Iris pigment epithelial cell (primary cell): Measurements from ENCODE around the gene NTM.

Experiments
- DNase-seq: peaks from one replicate; pipeline ENCODE4 v3.0.0-alpha.2; 2011; ENCODE audit warnings: low read depth

The NTM gene

DNA sequence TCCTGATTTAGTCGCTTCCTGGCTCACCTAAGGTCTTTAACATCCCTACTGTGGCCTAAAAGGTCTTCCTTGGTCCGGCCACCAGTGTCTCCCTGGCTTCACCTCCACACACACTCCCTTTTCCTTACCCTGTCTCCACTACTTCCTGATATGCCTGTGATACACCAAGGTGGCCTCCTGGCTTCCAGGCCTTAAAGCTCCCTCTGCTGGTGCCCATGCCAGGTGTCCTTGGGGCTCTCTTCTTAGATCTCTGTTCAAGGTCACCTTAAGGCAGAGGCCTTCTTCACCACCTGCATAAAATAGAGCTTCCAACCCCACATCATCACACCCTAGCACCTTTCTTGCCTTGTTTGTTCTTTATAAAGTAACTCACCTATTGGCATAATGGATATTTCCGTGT, 787.7 kb downstream of the NTM start:
- DNase-seq: peak; percentile 18

- peak; percentile 19 for DNase-seq
Measured at GRCh38 chr11:132158696-132159095, 788.3 kb downstream of the NTM start.

GRCh38 chr11:132161403-132162078, 791.1 kb downstream of the NTM start:
- no peak for DNase-seq

GRCh38 chr11:132168344-132168981, 798.0 kb downstream of the NTM start:
- DNase-seq: no peak

DNA sequence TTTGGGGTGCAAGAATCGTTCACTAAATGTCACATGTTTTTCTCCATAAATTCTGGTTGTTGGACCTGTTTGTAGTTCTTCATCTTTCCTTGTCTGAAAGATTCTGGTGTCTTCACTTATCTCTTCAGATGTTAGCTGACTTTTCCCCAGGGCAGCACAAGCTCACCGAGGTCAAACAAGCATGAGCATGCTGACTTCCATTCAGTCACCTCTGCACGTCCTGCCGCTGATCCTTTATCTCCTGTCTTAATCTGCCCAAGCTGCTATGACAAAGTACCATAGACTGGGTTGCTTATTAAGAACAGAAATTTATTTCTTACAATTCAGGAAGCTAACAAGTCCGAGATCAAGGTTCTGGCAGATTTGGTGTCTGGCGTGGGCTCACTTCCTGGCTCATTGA, 800.6 kb downstream of the NTM start:
- DNase-seq: no peak

GRCh38 chr11:132174362-132175255, 804.2 kb downstream of the NTM start:
- no peak for DNase-seq

- peak; percentile 51 for DNase-seq
Measured at GRCh38 chr11:132177106-132177505, 806.7 kb downstream of the NTM start.

DNA sequence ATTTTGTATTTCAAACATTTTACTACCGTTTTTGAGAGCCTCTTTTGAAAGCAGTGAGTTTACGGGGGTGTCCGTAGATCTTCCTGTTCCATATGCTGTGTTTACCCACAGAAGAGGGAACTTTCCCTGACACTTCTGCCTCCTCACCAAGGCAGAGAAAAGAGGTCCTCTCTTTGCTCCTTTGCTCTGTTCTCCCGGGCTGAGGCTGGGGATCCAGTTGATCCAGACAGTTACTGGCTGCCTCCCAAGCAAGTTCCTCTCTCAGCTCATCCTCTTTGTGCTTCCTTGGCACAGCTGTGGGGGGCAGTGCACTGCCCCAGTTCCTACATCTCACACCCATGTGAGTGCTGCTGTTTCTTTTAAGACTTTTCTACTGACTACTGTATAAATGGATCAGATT, 813.7 kb downstream of the NTM start:
- DNase-seq: no peak

GRCh38 chr11:132185726-132186592, 815.5 kb downstream of the NTM start:
- DNase-seq: no peak

GRCh38 chr11:132186699-132187098, 816.3 kb downstream of the NTM start:
- no peak for DNase-seq

- DNase-seq: no peak
Measured at GRCh38 chr11:132187386-132187785, 817.0 kb downstream of the NTM start.

- peak; percentile 1 for DNase-seq
Measured at GRCh38 chr11:132187814-132188213, 817.4 kb downstream of the NTM start.

GRCh38 chr11:132196928-132197327, 826.5 kb downstream of the NTM start:
- no peak for DNase-seq

DNA sequence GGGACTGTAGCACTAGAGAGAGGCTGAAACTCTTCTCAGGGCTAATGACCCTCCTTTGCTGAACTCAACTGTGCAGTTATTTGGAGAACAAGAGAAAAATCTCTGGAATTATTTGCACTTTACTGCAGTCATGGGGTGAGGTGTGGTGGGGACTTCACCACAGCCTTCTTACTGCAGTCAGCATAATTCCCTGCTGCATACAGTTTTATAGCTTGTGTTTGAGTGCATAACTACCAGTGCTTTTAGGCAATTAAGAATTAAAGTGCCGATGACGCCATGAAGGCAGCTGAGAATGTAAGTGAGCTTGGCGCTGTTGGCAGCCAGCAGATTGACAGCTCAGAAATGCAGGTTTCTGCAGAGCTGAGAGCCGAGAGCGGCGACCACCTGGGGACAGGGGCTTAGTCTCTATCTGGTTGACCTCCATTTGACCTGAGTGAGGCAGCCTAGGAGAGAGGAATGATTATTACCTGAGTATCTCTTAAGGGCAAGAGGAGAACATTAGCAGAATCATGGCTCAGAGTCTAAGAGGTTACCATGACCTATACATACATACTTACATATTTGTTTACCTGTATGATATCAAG, 830.0 kb downstream of the NTM start:
- no peak for DNase-seq

- peak; percentile 4 for DNase-seq
Measured at GRCh38 chr11:132202621-132203020, 832.2 kb downstream of the NTM start.

DNA sequence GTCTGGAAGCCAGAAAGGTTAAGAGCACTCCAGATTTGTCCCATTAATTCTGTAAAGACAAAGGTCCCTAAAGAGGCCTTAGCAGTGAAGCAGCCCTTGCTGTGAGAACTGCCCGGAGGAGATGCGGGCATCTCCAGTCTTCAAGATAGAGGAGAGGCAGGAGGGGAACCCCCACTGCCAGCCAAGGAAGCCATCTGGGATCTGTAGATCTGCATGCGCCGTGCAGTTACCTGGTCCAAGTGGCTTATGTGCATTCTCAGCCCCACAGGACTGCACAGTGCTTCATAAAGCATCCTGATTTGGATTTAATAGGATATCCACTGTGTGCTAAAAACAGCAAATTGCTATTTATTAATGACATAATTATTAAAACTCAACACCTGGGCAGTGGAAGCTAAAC, 834.6 kb downstream of the NTM start:
- DNase-seq: no peak

- peak; percentile 6 for DNase-seq
Measured at GRCh38 chr11:132205496-132205895, 835.1 kb downstream of the NTM start.

DNA sequence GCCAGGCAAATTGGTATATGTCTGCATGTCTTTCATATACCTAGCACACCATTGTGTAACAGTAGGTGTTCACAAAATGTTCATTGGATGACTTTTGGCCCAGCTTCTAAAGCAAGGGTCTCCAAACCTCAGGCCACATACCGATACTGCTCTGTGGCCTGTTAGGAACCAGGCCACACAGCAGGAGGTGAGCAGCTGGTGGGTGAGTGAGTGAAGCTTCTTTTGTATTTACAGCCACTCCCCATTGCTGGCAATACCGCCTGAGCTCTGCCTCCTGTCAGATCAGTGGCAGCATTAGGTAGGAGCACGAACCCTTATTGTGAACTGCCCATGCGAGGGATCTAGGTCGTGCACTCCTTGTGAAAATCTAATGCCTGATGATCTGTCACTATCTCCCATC, 836.6 kb downstream of the NTM start:
- DNase-seq: peak; percentile 1

DNA sequence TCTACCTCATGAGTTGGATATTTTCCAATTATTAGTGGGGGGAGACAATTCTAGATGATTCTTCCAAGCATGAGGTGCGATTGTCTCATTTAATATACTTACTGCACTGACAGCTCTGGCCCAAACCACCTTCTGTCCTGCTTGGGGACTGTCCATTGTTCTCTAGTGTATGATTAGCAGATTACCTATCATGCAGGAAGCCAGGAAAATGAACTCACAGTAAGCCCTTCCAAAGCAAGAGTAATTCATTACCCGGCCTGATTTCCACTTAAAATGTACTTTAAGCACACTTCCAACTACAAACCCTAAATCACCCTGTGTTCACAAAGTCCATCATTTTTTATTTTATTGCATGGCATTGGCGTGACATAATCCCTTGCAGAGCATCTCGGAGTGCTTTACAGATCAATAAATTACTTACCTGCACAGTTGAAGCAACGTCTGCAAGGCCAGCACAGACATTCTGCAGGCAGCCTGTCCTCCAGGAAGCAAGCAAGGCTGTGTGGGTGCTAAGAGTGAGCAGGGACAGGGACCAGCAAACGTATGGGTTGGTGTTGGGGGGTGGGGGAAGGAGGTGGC, 838.2 kb downstream of the NTM start:
- no peak for DNase-seq

DNA sequence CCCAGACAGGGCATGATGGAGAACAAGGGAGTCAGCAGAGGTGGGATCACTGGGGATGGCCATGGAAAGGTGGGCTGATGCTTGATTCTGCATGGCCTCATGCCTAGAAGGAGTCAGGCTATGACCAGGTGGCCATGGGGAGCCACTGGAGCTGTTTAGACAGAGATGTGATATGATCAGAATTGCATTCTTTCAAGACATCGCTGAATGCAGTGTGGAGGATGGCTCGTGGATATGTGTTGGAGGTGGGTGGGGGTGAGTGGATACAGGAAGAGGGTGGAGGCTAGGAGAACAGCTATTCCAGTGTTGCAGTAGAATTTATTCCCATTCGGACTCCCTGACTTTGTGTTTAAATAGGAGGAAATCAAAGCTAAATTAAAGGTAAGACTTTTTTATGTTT, 841.1 kb downstream of the NTM start:
- no peak for DNase-seq

DNA sequence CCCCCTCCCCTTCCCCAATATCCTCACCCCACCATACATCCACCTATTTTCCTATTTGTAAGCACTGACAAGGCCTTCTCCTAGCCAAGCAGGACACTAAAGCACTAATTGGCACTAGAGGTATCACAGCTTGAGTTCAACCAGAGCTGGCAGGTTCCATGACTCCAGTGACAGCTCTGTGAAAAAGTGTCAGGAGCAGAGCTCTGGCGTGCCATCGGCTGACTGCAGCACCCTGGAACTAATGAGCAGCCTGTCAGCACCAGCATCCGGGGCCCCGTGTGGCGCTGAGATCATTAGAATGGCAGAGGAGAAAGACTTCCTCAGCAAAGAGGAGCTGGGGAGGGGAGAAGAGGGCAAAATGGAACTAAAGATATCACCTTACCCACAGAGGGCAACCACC, 847.4 kb downstream of the NTM start:
- DNase-seq: no peak
